CD4-positive, alpha-beta T cell (primary cell): ENCODE results near the gene MTUS2. TPM values are rescaled to one million over a fixed set of nuclear protein-coding genes. Genes with fewer than 3 reads are reported as not detected.

ENCODE experiments used
- ATAC-seq: fragments of 200-7000 bp; cut with Tn5 transposase; one replicate; pipeline ENCODE4 v1.10.0; 2022; ENCODE audit warnings: mild to moderate bottlenecking; ENCODE audit not compliant: poor library complexity
- CTCF ChIA-PET: fragments of 350-600 bp; sonication (Branson Sonifier 250); formaldehyde crosslinking; loops from one replicate; lab custom pipeline; 2021; ENCODE audit warnings: antibody characterized with exemption, inconsistent platforms; lab: Charles Lee
- POLR2A ChIA-PET: fragments of 350-600 bp; sonication (Branson Sonifier 250); formaldehyde crosslinking; loops from one replicate; lab custom pipeline; 2021; ENCODE audit warnings: antibody characterized with exemption, inconsistent platforms; lab: Charles Lee
- DNase-seq, 14 experiments: peaks; one replicate each; pipeline ENCODE4 v3.0.0-alpha.2; 2013 to 2020; ENCODE audit warnings: mixed read lengths in 2 of 14
- H3K27ac ChIP-seq, 2 donors: one replicate each; pipeline versions ENCODE4 v1.5.1 to v1.7.0; 2013; ENCODE audit warnings: low read length in 2 of 2, low read depth in 1 of 2, mild to moderate bottlenecking in 1 of 2
- H3K27me3 ChIP-seq, 2 experiments: 1 replicate in 1 of 2; 2 replicates in 1 of 2; pipeline versions ENCODE4 v1.6.1 to v1.7.0; 2013; ENCODE audit warnings: low read length in 2 of 2, control low read depth in 1 of 2, mild to moderate bottlenecking in 1 of 2, moderate library complexity in 1 of 2; ENCODE audit not compliant: insufficient read depth in 2 of 2, control insufficient read depth in 1 of 2
- H3K36me3 ChIP-seq: one replicate; pipeline ENCODE4 v1.6.1; 2013; ENCODE audit warnings: low read length, control low read depth; ENCODE audit not compliant: insufficient read depth
- H3K4me1 ChIP-seq: one replicate; pipeline ENCODE4 v1.6.1; 2013; ENCODE audit warnings: low read length, control low read depth; ENCODE audit not compliant: insufficient read depth
- H3K4me3 ChIP-seq: one replicate; pipeline ENCODE4 v1.5.1; 2013; ENCODE audit warnings: mild to moderate bottlenecking, low read length, moderate library complexity
- H3K9me3 ChIP-seq, 2 experiments: 1 replicate in 1 of 2; 2 replicates in 1 of 2; pipeline versions ENCODE4 v1.6.1 to v1.7.0; 2013; ENCODE audit warnings: low read length in 2 of 2, mild to moderate bottlenecking in 2 of 2, control low read depth in 1 of 2, moderate library complexity in 1 of 2; ENCODE audit not compliant: control insufficient read depth in 1 of 2, insufficient read depth in 1 of 2
- H3K27ac Mint-ChIP-seq: one replicate; pipeline ENCODE4 v1.8.0; 2020; ENCODE audit warnings: mixed read lengths
- H3K27me3 Mint-ChIP-seq: one replicate; pipeline ENCODE4 v1.8.0; 2021; ENCODE audit warnings: mixed read lengths
- H3K36me3 Mint-ChIP-seq: one replicate; pipeline ENCODE4 v1.8.0; 2021; ENCODE audit warnings: low read depth, mixed read lengths
- H3K4me1 Mint-ChIP-seq: one replicate; pipeline ENCODE4 v1.8.0; 2021; ENCODE audit warnings: low read depth, mixed read lengths
- H3K4me3 Mint-ChIP-seq: one replicate; pipeline ENCODE4 v1.8.0; 2020; ENCODE audit warnings: mild to moderate bottlenecking, mixed read lengths
- H3K9me3 Mint-ChIP-seq: one replicate; pipeline ENCODE4 v1.8.0; 2020; ENCODE audit warnings: mixed read lengths
- intact Hi-C, 2 experiments: fragments of 100-400 bp; cut with DNase I in 1 of 2; cut with micrococcal nuclease in 1 of 2; formaldehyde crosslinking; loops; one replicate each; pipeline versions ENCODE4 v1.15.1 to v1.9.0; 2023 to 2025; cut with DNase I, micrococcal nuclease
- total RNA-seq, 174 experiments: library from RNA in 2 of 174; stranded (reverse) in 2 of 174; gene quantifications; one replicate each; pipeline ENCODE4 v1.2.3 and lab custom pipeline; 2021 to 2026
- TF ChIP-seq, protein P1 (sequence below): fragments of 200-600 bp; IDR thresholded peaks from one replicate; pipeline ENCODE4 v1.8.0; 2022; ENCODE audit warnings: antibody characterized with exemption, mild to moderate bottlenecking

Gene MTUS2
- total RNA-seq, 2 experiments from 2014 or later = 0.38 to 0.81 TPM

DNA sequence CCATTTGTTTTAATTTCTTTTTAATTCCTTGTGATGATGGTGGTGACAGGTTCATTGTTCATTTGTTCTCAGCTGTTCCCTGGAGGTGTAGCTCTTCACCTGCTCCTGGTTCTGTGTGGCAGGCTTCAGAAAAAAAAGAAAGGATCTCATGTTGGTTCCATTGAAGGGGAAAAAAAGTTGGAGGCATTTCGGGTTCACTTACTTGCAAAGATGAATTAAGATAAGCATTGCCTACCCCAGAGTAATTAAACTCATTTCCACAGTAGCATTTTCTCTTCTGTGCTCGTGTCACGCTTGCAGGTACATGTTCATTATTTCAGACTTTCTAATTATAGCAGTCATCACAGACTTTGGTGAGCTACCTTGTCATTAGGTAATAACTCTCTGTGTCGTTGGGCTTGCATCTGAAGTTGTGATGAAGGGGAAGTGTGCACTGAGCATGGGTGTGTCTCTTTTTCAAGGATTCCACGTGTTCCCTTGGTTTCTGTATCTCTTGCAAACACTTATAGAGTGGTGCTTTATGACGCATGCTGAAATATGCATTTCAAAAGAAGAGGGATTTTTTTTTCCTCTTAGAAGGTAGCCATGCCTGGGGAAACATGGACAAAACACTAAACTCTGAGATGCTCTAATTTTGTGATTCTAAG lies 69.1 kb downstream of the MTUS2 start:
- ChIA-PET POLR2A (no interaction called here), CTCF (no interaction called here)
- Histone ChIP-seq H3K9me3 (no peaks in the 10 kb centered on the region), H3K27ac (no peak overlapping the region), H3K4me3 (no peak overlapping the region), H3K27me3 (peaks cover 0 to 4% of the 10 kb centered on the region in 2 experiments), H3K4me1 (no peaks in the 10 kb centered on the region), H3K36me3 (no peaks in the 10 kb centered on the region)
- Mint-ChIP-seq H3K27ac (no peak overlapping the region), H3K4me1 (no peaks in the 10 kb centered on the region), H3K36me3 (no peaks in the 10 kb centered on the region), H3K4me3 (no peak overlapping the region), H3K27me3 (peaks cover 12% of the 10 kb centered on the region), H3K9me3 (no peaks in the 10 kb centered on the region)
- no peak for ATAC-seq
- TF ChIP-seq, protein P1, sequence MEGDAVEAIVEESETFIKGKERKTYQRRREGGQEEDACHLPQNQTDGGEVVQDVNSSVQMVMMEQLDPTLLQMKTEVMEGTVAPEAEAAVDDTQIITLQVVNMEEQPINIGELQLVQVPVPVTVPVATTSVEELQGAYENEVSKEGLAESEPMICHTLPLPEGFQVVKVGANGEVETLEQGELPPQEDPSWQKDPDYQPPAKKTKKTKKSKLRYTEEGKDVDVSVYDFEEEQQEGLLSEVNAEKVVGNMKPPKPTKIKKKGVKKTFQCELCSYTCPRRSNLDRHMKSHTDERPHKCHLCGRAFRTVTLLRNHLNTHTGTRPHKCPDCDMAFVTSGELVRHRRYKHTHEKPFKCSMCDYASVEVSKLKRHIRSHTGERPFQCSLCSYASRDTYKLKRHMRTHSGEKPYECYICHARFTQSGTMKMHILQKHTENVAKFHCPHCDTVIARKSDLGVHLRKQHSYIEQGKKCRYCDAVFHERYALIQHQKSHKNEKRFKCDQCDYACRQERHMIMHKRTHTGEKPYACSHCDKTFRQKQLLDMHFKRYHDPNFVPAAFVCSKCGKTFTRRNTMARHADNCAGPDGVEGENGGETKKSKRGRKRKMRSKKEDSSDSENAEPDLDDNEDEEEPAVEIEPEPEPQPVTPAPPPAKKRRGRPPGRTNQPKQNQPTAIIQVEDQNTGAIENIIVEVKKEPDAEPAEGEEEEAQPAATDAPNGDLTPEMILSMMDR = no peak
- intact Hi-C loops = no loop called here
- no peak for DNase-seq

- DNase-seq = no peak
- ChIA-PET POLR2A (no interaction called here), CTCF (no interaction called here)
- Histone ChIP-seq H3K27me3 (peaks cover 0 to 4% of the 10 kb centered on the region in 2 experiments), H3K9me3 (no peaks in the 10 kb centered on the region), H3K4me1 (no peaks in the 10 kb centered on the region), H3K4me3 (no peak overlapping the region), H3K27ac (no peak overlapping the region), H3K36me3 (no peaks in the 10 kb centered on the region)
- H3K36me3 Mint-ChIP-seq = no peaks in the 10 kb centered on the region
- intact Hi-C loops = no loop called here
- no peak for ATAC-seq
- peaks cover 12% of the 10 kb centered on the region for H3K27me3 Mint-ChIP-seq
- TF ChIP-seq, protein P1 = no peak
- H3K4me1 Mint-ChIP-seq = no peaks in the 10 kb centered on the region
- H3K9me3 Mint-ChIP-seq = no peaks in the 10 kb centered on the region
- H3K4me3 Mint-ChIP-seq = no peak overlapping the region
- H3K27ac Mint-ChIP-seq = no peak overlapping the region
These were observed 70.6 kb downstream of the MTUS2 start for GRCh38 chr13:28890712-28891111.

DNA sequence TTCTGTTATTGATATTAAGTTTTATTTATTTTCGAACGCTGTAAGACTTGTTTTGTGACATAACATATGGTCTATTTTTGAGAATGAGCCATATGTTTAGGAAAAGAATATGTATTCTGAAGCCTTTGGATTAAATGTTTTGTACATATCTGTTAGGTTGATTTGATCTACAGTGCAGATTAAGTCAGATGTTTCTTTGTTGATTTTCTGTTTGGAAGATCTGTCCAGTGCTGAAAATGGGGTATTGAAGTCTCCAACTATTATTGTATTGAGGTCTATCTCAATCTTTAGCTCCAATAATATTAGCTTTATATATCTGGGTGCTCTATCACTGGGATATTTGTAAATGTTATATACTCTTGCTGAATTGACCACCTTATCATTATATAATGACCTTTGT lies 97.9 kb downstream of the MTUS2 start:
- Histone ChIP-seq H3K27ac (no peak overlapping the region), H3K4me1 (no peaks in the 10 kb centered on the region), H3K27me3 (no peaks in the 10 kb centered on the region), H3K36me3 (no peaks in the 10 kb centered on the region), H3K9me3 (peaks cover 0 to 17% of the 10 kb centered on the region in 2 experiments), H3K4me3 (no peak overlapping the region)
- TF ChIP-seq, protein P1 = no peak
- H3K36me3 Mint-ChIP-seq = no peaks in the 10 kb centered on the region
- ATAC-seq (no peak), DNase-seq (no peak)
- H3K27ac Mint-ChIP-seq = no peak overlapping the region
- ChIA-PET POLR2A (no interaction called here), CTCF (no interaction called here)
- no peaks in the 10 kb centered on the region for H3K4me1 Mint-ChIP-seq
- peaks cover 15% of the 10 kb centered on the region for H3K9me3 Mint-ChIP-seq
- intact Hi-C loops = no loop called here
- no peak overlapping the region for H3K4me3 Mint-ChIP-seq
- no peaks in the 10 kb centered on the region for H3K27me3 Mint-ChIP-seq
